Caco-2 (cell line): ENCODE results near the gene CLTC. TPM values are rescaled to one million over a fixed set of nuclear protein-coding genes. Genes with fewer than 3 reads are reported as not detected.

Experiments
- BruUV-seq: library from RNA; stranded (reverse); fragments of 400-500 nt; replicated peaks from 2 replicates; lab custom pipeline; 2021; lab: Mats Ljungman, UMichigan
- CTCF ChIA-PET: fragments of 300-600 bp; sonication (Branson Sonifier 250); formaldehyde crosslinking; loops from one replicate; lab custom pipeline; 2022; ENCODE audit warnings: antibody characterized with exemption; lab: Charles Lee
- POLR2A ChIA-PET: fragments of 300-600 bp; sonication (Branson Sonifier 250); formaldehyde crosslinking; loops from one replicate; lab custom pipeline; 2022; ENCODE audit warnings: antibody characterized with exemption; lab: Charles Lee
- DNase-seq, 2 experiments: peaks; one replicate each; pipeline versions ENCODE4 v3.0.0 to v3.0.0-alpha.2; 2020 to 2022
- H3K27me3 ChIP-seq: replicated peaks from 2 replicates; pipeline ENCODE4 v1.6.0; 2011; ENCODE audit warnings: low read length; ENCODE audit not compliant: control insufficient read depth, insufficient read depth
- H3K36me3 ChIP-seq: 2 replicates; pipeline ENCODE4 v1.5.1; 2011; ENCODE audit warnings: low read length; ENCODE audit not compliant: control insufficient read depth, insufficient read depth
- H3K4me1 ChIP-seq: fragments of 250-450 bp; sonication (Bioruptor Pico); 2 replicates; pipeline ENCODE4 v1.5.1; 2020; ENCODE audit warnings: mild to moderate bottlenecking
- H3K4me3 ChIP-seq: 2 replicates; pipeline ENCODE4 v1.5.1; 2011; ENCODE audit warnings: low read depth, mild to moderate bottlenecking, control low read depth, low read length
- H3K9me3 ChIP-seq: fragments of 250-450 bp; sonication (Bioruptor Pico); 2 replicates; pipeline ENCODE4 v1.5.1; 2020; ENCODE audit warnings: mild to moderate bottlenecking, moderate library complexity
- H3K27ac Mint-ChIP-seq: one replicate; pipeline ENCODE4 v1.8.0; 2022; ENCODE audit warnings: mixed read lengths; ENCODE audit not compliant: unreplicated experiment
- H3K27me3 Mint-ChIP-seq: one replicate; pipeline ENCODE4 v1.8.0; 2022; ENCODE audit warnings: mixed read lengths; ENCODE audit not compliant: insufficient read depth, unreplicated experiment
- H3K36me3 Mint-ChIP-seq: one replicate; pipeline ENCODE4 v1.8.0; 2022; ENCODE audit warnings: mild to moderate bottlenecking, mixed read lengths; ENCODE audit not compliant: insufficient read depth, unreplicated experiment
- H3K4me1 Mint-ChIP-seq: one replicate; pipeline ENCODE4 v1.8.0; 2022; ENCODE audit warnings: low read depth, mixed read lengths; ENCODE audit not compliant: unreplicated experiment
- H3K4me3 Mint-ChIP-seq: one replicate; pipeline ENCODE4 v1.8.0; 2022; ENCODE audit warnings: mild to moderate bottlenecking, moderate library complexity, mixed read lengths; ENCODE audit not compliant: unreplicated experiment
- H3K9me3 Mint-ChIP-seq: one replicate; pipeline ENCODE4 v1.8.0; 2022; ENCODE audit warnings: mixed read lengths; ENCODE audit not compliant: unreplicated experiment
- intact Hi-C: fragments of 100-400 bp; cut with micrococcal nuclease; formaldehyde crosslinking; loops from one replicate; pipeline ENCODE4 v1.10.0; 2022; ENCODE audit not compliant: unreplicated experiment
- total RNA-seq: library from RNA; stranded (reverse); gene quantifications from 2 replicates; pipeline ENCODE4 v1.2.3, GENCODE V29; 2022
- TF ChIP-seq, protein P1 (sequence below), 2 experiments: fragments of 200-600 bp in 1 of 2; IDR thresholded peaks; 1 replicate in 1 of 2; 2 replicates in 1 of 2; pipeline versions ENCODE4 v1.5.1 to v1.8.0; 2011 to 2022; ENCODE audit warnings: antibody characterized with exemption in 1 of 2, control low read depth in 1 of 2, inconsistent platforms in 1 of 2, low read depth in 1 of 2, low read length in 1 of 2, mild to moderate bottlenecking in 1 of 2, moderate library complexity in 1 of 2; ENCODE audit not compliant: insufficient read depth in 1 of 2, severe bottlenecking in 1 of 2, unreplicated experiment in 1 of 2

The CLTC gene
- total RNA-seq, 1 experiment from 2014 or later: 289 TPM

DNA sequence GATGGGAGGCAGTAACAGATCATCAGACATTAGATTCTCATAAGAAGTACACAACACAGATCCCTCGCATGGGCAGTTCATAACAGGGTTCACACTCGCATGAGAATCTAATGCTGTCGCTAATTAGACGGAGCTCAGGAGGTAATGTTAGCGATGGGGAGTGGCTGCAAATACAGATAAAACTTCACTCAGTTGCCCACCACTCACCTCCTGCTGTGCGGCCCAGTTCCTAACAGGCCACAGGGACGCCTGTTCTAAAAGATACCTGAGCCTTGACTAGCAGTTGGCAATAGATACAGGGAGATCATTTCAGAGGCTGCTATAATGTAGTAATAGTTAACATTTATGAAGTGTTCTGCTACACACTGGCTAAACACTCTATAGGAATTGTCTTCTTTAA, 82.6 kb downstream of the CLTC start:
- intact Hi-C loops: loop anchor here (10.0 kb wide), 1 partner anchor 178 kb away; no protein-coding TSS in a partner anchor
- CTCF ChIA-PET: no interaction called here
- peaks cover 1% of the 10 kb centered on the region; the same call in 1 of the 2 replicates for H3K36me3 ChIP-seq
- no TSS peak for BruUV-seq
- H3K4me1 ChIP-seq: no peaks in the 10 kb centered on the region
- Mint-ChIP-seq H3K36me3 (peaks cover 78% of the 10 kb centered on the region), H3K27ac (no peak overlapping the region), H3K27me3 (no peaks in the 10 kb centered on the region), H3K4me3 (no peak overlapping the region), H3K9me3 (no peaks in the 10 kb centered on the region), H3K4me1 (peaks cover 21% of the 10 kb centered on the region)
- TF ChIP-seq, protein P1, sequence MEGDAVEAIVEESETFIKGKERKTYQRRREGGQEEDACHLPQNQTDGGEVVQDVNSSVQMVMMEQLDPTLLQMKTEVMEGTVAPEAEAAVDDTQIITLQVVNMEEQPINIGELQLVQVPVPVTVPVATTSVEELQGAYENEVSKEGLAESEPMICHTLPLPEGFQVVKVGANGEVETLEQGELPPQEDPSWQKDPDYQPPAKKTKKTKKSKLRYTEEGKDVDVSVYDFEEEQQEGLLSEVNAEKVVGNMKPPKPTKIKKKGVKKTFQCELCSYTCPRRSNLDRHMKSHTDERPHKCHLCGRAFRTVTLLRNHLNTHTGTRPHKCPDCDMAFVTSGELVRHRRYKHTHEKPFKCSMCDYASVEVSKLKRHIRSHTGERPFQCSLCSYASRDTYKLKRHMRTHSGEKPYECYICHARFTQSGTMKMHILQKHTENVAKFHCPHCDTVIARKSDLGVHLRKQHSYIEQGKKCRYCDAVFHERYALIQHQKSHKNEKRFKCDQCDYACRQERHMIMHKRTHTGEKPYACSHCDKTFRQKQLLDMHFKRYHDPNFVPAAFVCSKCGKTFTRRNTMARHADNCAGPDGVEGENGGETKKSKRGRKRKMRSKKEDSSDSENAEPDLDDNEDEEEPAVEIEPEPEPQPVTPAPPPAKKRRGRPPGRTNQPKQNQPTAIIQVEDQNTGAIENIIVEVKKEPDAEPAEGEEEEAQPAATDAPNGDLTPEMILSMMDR (IDR thresholded peaks at IDR 0.05; ENCODE audit: insufficient read depth in 1 of 2, low read depth in 1 of 2, low read length in 1 of 2, severe bottlenecking in 1 of 2, unreplicated experiment in 1 of 2): no peak
- no peaks in the 10 kb centered on the region for H3K27me3 ChIP-seq
- no peaks in the 10 kb centered on the region for H3K9me3 ChIP-seq
- H3K4me3 ChIP-seq: no peak overlapping the region
- no peak for DNase-seq
- POLR2A ChIA-PET: no interaction called here

DNA sequence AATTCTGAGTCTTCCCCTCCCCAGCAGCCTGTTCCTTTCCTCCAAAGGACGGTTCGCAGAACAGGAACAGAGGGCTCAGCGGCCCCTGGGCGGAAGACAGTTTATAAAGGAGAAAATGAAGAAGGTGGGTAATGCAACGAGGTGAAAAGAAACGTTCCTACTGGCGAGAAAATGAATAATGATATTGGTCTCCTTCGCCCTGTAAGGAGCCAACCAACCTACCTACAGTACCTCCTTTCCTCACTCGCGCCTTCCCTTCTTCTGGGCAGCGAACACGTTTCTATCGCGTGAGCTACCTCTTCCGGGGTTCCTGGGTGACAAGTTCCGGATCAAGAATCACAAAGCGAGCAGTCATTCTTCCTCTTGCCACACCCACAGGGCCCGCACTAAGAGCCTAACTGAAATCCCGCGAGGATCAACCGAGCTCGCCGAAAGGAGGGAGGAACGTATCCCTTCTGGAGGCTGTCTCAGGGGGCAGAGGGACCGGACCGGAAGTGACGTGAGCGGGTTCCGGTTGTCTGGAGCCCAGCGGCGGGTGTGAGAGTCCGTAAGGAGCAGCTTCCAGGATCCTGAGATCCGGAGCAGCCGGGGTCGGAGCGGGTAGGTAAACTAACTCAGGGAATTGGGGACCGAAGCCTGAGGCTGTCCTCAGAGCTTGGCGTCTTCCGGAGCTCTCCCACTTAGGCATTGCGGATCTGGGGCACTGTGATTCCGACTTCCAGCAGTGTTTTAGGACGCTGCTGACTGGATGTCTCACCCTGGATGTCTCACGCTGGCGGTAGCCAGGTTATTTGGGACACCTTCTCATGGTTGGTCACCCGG, 87.7 kb downstream of the CLTC start, which contains the start of the genes PTRH2 and VMP1:
Gene PTRH2, minus strand, starts transcription at position 282 of the 822 bp plus-strand sequence. CDS start 9,452 bp downstream, outside the sequence.
Gene VMP1, plus strand, starts transcription at position 506 of the 822 bp plus-strand sequence. CDS start 23,793 bp downstream, outside the sequence.
- Mint-ChIP-seq H3K27me3 (no peaks in the 10 kb centered on the region), H3K27ac (peak within 1 kb of the TSS; percentile 98), H3K9me3 (no peaks in the 10 kb centered on the region), H3K4me1 (peaks cover 10% of the 10 kb centered on the region), H3K4me3 (peak within 1 kb of the TSS; percentile 97), H3K36me3 (peaks cover 42% of the 10 kb centered on the region)
- POLR2A ChIA-PET: interaction anchor here (0.7 to 3.0 kb wide), 15 partner anchors 12 to 552 kb away, joined by 3 to 27 read pairs (median 5); partner anchors contain the start of genes CLTC, PRR11, RNFT1 and RPS6KB1
- CTCF ChIA-PET: interaction anchor here (1.0 to 1.1 kb wide), 3 partner anchors 146 to 330 kb away, joined by 3 to 5 read pairs (median 4); no protein-coding TSS in a partner anchor
- TF ChIP-seq, protein P1 (IDR thresholded peaks at IDR 0.05; ENCODE audit: insufficient read depth in 1 of 2, low read depth in 1 of 2, low read length in 1 of 2, severe bottlenecking in 1 of 2, unreplicated experiment in 1 of 2): no peak
- intact Hi-C loops: loop anchor here (2.0 to 10.0 kb wide), 3 partner anchors 89 to 183 kb away; partner anchors contain the start of gene CLTC
- BruUV-seq: no TSS peak
- H3K9me3 ChIP-seq: no peaks in the 10 kb centered on the region
- H3K4me3 ChIP-seq: peak within 1 kb of the TSS; percentile 90
- H3K4me1 ChIP-seq: peaks cover 11% of the 10 kb centered on the region
- no peaks in the 10 kb centered on the region for H3K36me3 ChIP-seq
- DNase-seq: peak; percentile 99 to 100
- no peaks in the 10 kb centered on the region for H3K27me3 ChIP-seq

DNA sequence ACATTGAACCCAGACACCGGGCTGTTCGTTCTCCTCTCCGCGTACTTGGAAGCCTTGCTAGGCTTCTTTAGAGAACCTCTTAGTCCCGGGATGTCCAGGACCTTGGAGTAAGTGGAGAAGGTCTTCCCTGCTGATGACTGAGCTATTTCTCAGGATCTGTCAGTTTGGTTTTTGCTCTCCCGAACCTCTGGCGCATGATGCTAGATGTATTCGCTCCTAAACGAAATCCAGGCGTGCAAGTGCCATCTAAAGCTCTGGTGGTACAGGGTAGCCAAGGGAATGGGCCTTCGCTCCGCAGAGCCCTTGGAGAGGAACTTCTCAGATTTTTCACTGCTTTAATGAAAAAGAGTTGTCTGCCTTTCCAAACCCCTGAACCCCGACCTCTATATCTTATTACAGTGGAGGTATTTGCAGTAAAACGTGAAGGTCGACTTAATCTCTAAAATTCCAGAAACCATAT, 88.3 kb downstream of the CLTC start:
- no peak for DNase-seq
- peak overlapping the region; percentile 98 for H3K27ac Mint-ChIP-seq
- H3K36me3 Mint-ChIP-seq: peaks cover 47% of the 10 kb centered on the region
- no peaks in the 10 kb centered on the region for H3K36me3 ChIP-seq
- TF ChIP-seq, protein P1 (IDR thresholded peaks at IDR 0.05; ENCODE audit: insufficient read depth in 1 of 2, low read depth in 1 of 2, low read length in 1 of 2, severe bottlenecking in 1 of 2, unreplicated experiment in 1 of 2): no peak
- no TSS peak for BruUV-seq
- no peaks in the 10 kb centered on the region for H3K9me3 ChIP-seq
- peaks cover 11% of the 10 kb centered on the region for H3K4me1 ChIP-seq
- peak overlapping the region; percentile 88 for H3K4me3 ChIP-seq
- no peaks in the 10 kb centered on the region for H3K9me3 Mint-ChIP-seq
- intact Hi-C loops: loop anchor here (2.0 to 10.0 kb wide), 3 partner anchors 89 to 183 kb away; partner anchors contain the start of gene CLTC
- no peaks in the 10 kb centered on the region for H3K27me3 ChIP-seq
- ChIA-PET CTCF (interaction anchor here (1.0 to 1.1 kb wide), 2 partner anchors 187 to 329 kb away, joined by 3 to 5 read pairs; no protein-coding TSS in a partner anchor), POLR2A (interaction anchor here (0.5 to 3.0 kb wide), 12 partner anchors 11 to 498 kb away, joined by 3 to 27 read pairs (median 4); partner anchors contain the start of genes CLTC, RNFT1, RPS6KB1 and SMG8)
- no peaks in the 10 kb centered on the region for H3K27me3 Mint-ChIP-seq
- peaks cover 15% of the 10 kb centered on the region for H3K4me1 Mint-ChIP-seq
- H3K4me3 Mint-ChIP-seq: peak overlapping the region; percentile 97
